ENCODE measurements around the gene ARHGAP40.

DNA sequence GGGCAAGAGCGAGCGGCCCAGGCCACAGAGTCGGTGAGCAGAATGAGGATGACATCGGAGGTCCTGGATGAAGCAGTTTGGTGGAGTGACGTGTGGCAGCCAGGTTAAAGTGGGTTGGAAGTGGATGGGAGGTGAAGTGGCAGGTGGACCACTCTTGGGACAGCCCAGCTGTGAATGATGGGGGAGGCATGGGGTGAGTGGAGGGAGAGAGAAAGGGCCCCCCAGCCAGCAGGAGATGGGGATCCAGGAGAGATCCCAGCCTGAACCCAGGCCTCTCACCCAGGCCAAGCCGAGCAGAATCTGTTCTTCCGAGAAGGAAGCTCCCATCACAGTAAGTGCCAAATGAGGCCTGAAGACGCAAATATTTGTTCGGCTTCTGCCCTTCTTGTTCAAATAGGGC lies 95.7 kb downstream of the ARHGAP40 start:
- TF ChIP-seq, protein P1, sequence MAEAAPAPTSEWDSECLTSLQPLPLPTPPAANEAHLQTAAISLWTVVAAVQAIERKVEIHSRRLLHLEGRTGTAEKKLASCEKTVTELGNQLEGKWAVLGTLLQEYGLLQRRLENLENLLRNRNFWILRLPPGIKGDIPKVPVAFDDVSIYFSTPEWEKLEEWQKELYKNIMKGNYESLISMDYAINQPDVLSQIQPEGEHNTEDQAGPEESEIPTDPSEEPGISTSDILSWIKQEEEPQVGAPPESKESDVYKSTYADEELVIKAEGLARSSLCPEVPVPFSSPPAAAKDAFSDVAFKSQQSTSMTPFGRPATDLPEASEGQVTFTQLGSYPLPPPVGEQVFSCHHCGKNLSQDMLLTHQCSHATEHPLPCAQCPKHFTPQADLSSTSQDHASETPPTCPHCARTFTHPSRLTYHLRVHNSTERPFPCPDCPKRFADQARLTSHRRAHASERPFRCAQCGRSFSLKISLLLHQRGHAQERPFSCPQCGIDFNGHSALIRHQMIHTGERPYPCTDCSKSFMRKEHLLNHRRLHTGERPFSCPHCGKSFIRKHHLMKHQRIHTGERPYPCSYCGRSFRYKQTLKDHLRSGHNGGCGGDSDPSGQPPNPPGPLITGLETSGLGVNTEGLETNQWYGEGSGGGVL (tag by site-specific recombination; IDR thresholded peaks at IDR 0.05) = no peak
- TF ChIP-seq, protein P2, sequence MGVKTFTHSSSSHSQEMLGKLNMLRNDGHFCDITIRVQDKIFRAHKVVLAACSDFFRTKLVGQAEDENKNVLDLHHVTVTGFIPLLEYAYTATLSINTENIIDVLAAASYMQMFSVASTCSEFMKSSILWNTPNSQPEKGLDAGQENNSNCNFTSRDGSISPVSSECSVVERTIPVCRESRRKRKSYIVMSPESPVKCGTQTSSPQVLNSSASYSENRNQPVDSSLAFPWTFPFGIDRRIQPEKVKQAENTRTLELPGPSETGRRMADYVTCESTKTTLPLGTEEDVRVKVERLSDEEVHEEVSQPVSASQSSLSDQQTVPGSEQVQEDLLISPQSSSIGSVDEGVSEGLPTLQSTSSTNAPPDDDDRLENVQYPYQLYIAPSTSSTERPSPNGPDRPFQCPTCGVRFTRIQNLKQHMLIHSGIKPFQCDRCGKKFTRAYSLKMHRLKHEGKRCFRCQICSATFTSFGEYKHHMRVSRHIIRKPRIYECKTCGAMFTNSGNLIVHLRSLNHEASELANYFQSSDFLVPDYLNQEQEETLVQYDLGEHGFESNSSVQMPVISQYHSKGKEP (tag by site-specific recombination; IDR thresholded peaks at IDR 0.05) = no peak
- TF ChIP-seq ZBTB1 (tag by site-specific recombination; IDR thresholded peaks at IDR 0.05) = no peak
- TF ChIP-seq ZNF521 (tag by site-specific recombination; IDR thresholded peaks at IDR 0.05) = no peak
- no peak for TF ChIP-seq ZSCAN23 (tag by site-specific recombination; IDR thresholded peaks at IDR 0.05)
- TF ChIP-seq ZNF571 (tag by site-specific recombination; IDR thresholded peaks at IDR 0.05) = no peak
- TF ChIP-seq, protein P3, sequence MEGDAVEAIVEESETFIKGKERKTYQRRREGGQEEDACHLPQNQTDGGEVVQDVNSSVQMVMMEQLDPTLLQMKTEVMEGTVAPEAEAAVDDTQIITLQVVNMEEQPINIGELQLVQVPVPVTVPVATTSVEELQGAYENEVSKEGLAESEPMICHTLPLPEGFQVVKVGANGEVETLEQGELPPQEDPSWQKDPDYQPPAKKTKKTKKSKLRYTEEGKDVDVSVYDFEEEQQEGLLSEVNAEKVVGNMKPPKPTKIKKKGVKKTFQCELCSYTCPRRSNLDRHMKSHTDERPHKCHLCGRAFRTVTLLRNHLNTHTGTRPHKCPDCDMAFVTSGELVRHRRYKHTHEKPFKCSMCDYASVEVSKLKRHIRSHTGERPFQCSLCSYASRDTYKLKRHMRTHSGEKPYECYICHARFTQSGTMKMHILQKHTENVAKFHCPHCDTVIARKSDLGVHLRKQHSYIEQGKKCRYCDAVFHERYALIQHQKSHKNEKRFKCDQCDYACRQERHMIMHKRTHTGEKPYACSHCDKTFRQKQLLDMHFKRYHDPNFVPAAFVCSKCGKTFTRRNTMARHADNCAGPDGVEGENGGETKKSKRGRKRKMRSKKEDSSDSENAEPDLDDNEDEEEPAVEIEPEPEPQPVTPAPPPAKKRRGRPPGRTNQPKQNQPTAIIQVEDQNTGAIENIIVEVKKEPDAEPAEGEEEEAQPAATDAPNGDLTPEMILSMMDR (tag by site-specific recombination; IDR thresholded peaks at IDR 0.05) = no peak
- no peak for TF ChIP-seq ZNF292 (tag by site-specific recombination; IDR thresholded peaks at IDR 0.05; ENCODE audit: borderline replicate concordance, low read depth)
- TF ChIP-seq ZNF768 (tag by site-specific recombination; IDR thresholded peaks at IDR 0.05) = no peak
